ENCODE measurements around the gene LAMA2. TPM values are rescaled to one million over a fixed set of nuclear protein-coding genes. Genes with fewer than 3 reads are reported as not detected.

Gene LAMA2
- total RNA-seq, 1 donor from 2014 or later: 0.27 TPM

DNA sequence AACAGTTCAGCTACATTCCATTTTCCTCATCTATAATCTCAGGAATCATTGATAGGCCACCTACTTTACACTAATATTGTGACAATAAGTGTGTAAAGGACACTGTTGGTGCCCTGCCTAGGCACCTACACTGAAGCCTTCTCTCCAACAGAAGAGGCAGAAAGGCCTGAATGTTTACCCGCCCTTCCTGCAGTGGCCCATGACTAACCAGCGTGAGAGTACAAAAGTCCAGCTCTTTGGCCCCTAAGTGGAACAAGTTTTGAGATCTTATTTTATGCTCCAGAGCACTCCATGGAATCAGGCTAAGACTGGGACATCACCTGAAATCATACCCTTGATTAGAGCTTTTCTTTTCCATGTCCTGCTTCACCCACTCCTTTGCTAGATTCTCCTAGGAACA lies 467.3 kb downstream of the LAMA2 start:
- peaks cover 7% of the 10 kb centered on the region for H3K27me3 Mint-ChIP-seq
- H3K36me3 Mint-ChIP-seq (ENCODE audit: low read depth): no peaks in the 10 kb centered on the region
- DNase-seq: no peak
- ChIA-PET POLR2A (no interaction called here), CTCF (no interaction called here)
- ATAC-seq (ENCODE audit: low read depth): no peak
- TF ChIP-seq, protein P1, sequence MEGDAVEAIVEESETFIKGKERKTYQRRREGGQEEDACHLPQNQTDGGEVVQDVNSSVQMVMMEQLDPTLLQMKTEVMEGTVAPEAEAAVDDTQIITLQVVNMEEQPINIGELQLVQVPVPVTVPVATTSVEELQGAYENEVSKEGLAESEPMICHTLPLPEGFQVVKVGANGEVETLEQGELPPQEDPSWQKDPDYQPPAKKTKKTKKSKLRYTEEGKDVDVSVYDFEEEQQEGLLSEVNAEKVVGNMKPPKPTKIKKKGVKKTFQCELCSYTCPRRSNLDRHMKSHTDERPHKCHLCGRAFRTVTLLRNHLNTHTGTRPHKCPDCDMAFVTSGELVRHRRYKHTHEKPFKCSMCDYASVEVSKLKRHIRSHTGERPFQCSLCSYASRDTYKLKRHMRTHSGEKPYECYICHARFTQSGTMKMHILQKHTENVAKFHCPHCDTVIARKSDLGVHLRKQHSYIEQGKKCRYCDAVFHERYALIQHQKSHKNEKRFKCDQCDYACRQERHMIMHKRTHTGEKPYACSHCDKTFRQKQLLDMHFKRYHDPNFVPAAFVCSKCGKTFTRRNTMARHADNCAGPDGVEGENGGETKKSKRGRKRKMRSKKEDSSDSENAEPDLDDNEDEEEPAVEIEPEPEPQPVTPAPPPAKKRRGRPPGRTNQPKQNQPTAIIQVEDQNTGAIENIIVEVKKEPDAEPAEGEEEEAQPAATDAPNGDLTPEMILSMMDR (IDR thresholded peaks at IDR 0.05): no peak
- H3K27ac Mint-ChIP-seq: no peak overlapping the region
- no peak overlapping the region for H3K4me3 Mint-ChIP-seq
- no peaks in the 10 kb centered on the region for H3K9me3 Mint-ChIP-seq
- intact Hi-C loops (cut with micrococcal nuclease): no loop called here
- H3K4me1 Mint-ChIP-seq: no peaks in the 10 kb centered on the region

DNA sequence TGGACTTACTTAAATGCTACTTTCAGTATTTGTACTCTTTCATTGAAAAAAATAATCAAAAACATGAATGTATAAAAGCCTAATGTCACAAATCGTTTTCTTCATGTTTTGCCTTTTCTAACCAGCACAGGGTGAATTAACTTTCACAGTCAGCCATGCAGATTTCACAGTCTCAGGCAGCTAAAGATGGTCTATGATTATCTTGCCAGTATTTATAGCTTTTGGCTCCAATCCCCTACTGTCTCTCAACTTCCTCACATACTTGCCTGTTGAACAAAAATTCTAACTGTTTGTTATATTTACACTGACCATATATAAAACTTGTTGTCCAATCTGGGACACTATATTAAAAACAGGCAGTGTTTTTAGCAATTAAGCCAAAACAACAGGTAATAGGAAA lies 468.9 kb downstream of the LAMA2 start:
- DNase-seq: no peak
- Mint-ChIP-seq H3K9me3 (no peaks in the 10 kb centered on the region), H3K27ac (no peak overlapping the region), H3K4me1 (no peaks in the 10 kb centered on the region), H3K27me3 (peaks cover 7% of the 10 kb centered on the region), H3K4me3 (no peak overlapping the region), H3K36me3 (ENCODE audit: low read depth) (no peaks in the 10 kb centered on the region)
- TF ChIP-seq, protein P1 (IDR thresholded peaks at IDR 0.05): no peak
- intact Hi-C loops (cut with micrococcal nuclease): no loop called here
- ChIA-PET POLR2A (no interaction called here), CTCF (no interaction called here)
- no peak for ATAC-seq (ENCODE audit: low read depth)

DNA sequence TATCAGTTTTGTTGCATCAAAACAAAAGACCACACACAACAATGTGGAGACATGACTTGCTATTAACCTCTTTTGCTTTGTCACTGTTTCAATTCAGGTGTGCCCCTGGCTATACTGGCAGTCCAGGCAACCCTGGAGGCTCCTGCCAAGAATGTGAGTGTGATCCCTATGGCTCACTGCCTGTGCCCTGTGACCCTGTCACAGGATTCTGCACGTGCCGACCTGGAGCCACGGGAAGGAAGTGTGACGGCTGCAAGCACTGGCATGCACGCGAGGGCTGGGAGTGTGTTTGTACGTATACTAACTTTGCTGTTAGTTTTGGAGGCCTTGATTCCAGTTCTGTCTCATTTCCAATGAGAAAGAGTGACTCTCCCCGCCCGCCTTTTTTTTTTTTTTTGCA lies 470.1 kb downstream of the LAMA2 start:
- no peak for ATAC-seq (ENCODE audit: low read depth)

DNA sequence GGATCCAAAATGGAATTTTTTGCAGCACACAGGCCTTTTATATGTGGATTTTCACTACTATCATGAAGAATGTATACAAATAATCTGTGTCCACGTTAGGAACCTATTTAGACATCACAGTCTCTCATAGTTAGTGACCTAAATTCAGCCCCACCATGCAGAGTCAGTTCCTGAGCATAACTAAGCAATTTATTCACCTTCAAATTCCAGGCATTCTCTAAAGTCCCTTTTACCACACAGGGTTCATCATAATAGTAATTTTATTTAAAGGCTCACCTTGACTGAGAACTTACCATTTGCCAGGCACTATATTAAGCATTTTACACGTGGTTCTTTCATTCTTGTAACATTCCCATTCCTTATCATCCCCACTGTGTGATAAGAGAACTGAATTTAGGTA lies 473.2 kb downstream of the LAMA2 start:
- ChIA-PET CTCF (no interaction called here), POLR2A (no interaction called here)
- H3K36me3 Mint-ChIP-seq (ENCODE audit: low read depth): no peaks in the 10 kb centered on the region
- ATAC-seq (ENCODE audit: low read depth) (no peak), DNase-seq (no peak)
- H3K4me1 Mint-ChIP-seq: no peaks in the 10 kb centered on the region
- H3K9me3 Mint-ChIP-seq: no peaks in the 10 kb centered on the region
- no peak overlapping the region for H3K4me3 Mint-ChIP-seq
- intact Hi-C loops (cut with micrococcal nuclease): no loop called here
- TF ChIP-seq, protein P1 (IDR thresholded peaks at IDR 0.05): no peak
- H3K27ac Mint-ChIP-seq: no peak overlapping the region
- H3K27me3 Mint-ChIP-seq: peaks cover 5% of the 10 kb centered on the region

More for the DNA sequence above, 470.1 kb downstream of the LAMA2 start:
- ChIA-PET CTCF (no interaction called here), POLR2A (no interaction called here)
- intact Hi-C loops (cut with micrococcal nuclease): no loop called here
- Mint-ChIP-seq H3K4me3 (no peak overlapping the region), H3K4me1 (no peaks in the 10 kb centered on the region), H3K27me3 (peaks cover 7% of the 10 kb centered on the region), H3K9me3 (no peaks in the 10 kb centered on the region), H3K36me3 (ENCODE audit: low read depth) (no peaks in the 10 kb centered on the region), H3K27ac (no peak overlapping the region)
- DNase-seq: no peak
- TF ChIP-seq, protein P1 (IDR thresholded peaks at IDR 0.05): no peak

DNA sequence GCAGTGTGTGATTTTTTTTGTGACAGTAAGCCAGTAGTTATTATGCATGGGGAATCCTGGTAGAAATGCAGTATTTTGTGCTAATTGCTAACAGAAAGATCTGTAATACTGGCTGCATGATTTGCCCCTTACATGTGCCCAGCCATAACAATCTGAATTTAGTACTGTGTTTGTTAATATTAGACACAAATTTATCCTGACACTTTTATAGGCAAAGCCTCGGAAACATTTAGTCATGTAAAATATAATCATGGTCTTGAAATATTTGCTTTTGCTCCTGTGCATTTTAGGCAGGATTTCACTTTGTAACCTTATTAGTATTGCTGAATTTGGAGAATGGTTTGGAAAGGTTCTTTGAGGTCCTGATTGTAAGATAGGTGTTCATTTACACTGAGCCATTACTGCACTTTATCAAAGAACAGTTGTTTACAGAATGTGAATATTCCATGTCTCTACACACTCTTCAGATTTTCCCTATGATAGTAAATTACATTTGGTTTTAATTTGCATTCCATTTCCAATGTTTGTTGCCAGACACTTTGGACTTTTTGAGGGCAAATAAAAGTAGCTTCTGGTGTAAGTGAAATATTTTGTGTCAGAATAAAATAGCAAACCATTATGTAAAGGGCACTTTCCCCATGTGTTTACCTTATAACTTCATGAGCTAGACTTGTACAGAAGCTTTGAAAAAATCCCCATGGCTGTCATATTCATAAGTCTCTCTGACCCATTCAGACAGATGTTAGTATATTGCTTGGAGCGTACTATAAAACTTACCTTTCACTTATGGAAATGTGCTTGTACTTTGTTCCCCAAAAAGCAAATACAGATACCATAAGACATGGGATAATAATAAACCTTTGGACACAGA lies 477.1 kb downstream of the LAMA2 start:
- no peaks in the 10 kb centered on the region for H3K36me3 Mint-ChIP-seq (ENCODE audit: low read depth)
- H3K9me3 Mint-ChIP-seq: no peaks in the 10 kb centered on the region
- TF ChIP-seq, protein P1 (IDR thresholded peaks at IDR 0.05): no peak
- H3K4me3 Mint-ChIP-seq: no peak overlapping the region
- intact Hi-C loops (cut with micrococcal nuclease): no loop called here
- DNase-seq: no peak
- peaks cover 4% of the 10 kb centered on the region for H3K27me3 Mint-ChIP-seq
- no peak for ATAC-seq (ENCODE audit: low read depth)
- ChIA-PET POLR2A (no interaction called here), CTCF (interaction anchor here (1.6 kb wide), 1 partner anchor 10 kb away, joined by 7 read pairs; no protein-coding TSS in a partner anchor)
- H3K4me1 Mint-ChIP-seq: no peaks in the 10 kb centered on the region
- no peak overlapping the region for H3K27ac Mint-ChIP-seq
